Mucosa of descending colon (tissue), 3 donors: ENCODE results near the gene NEK4. TPM values are rescaled to one million over a fixed set of nuclear protein-coding genes. Genes with fewer than 3 reads are reported as not detected.

Experiments
- ATAC-seq: fragments of 200-7000 bp; cut with Tn5 transposase; one replicate; pipeline ENCODE4 v1.9.1; 2020; ENCODE audit warnings: mild to moderate bottlenecking, moderate library complexity
- DNase-seq, 3 donors: peaks; one replicate each; pipeline ENCODE4 v3.0.0-alpha.2; 2020
- H3K36me3 ChIP-seq: fragments of 200-600 bp; one replicate; pipeline ENCODE4 v1.8.0; 2021; ENCODE audit warnings: low read depth, mild to moderate bottlenecking
- H3K4me1 ChIP-seq: fragments of 200-600 bp; one replicate; pipeline ENCODE4 v1.8.0; 2021; ENCODE audit warnings: low read depth, mild to moderate bottlenecking
- H3K4me3 ChIP-seq: fragments of 200-600 bp; one replicate; pipeline ENCODE4 v1.8.0; 2021; ENCODE audit warnings: mild to moderate bottlenecking
- H3K9me3 ChIP-seq: fragments of 200-600 bp; one replicate; pipeline ENCODE4 v1.8.0; 2021; ENCODE audit warnings: mild to moderate bottlenecking
- CTCF ChIP-seq: fragments of 200-600 bp; IDR thresholded peaks from one replicate; pipeline ENCODE4 v1.8.0; 2022; ENCODE audit warnings: antibody characterized with exemption, mild to moderate bottlenecking
- intact Hi-C, 2 donors: fragments of 100-400 bp; cut with DNase I in 1 of 2; cut with micrococcal nuclease in 1 of 2; formaldehyde crosslinking; loops; one replicate each; pipeline versions ENCODE4 v1.11.0 to v1.11.1; 2022; cut with DNase I, micrococcal nuclease
- total RNA-seq, 3 donors: library from RNA; stranded (reverse); fragmentation: NEBNext Ultra II Directional in 2 of 3; extraction: Animal tissue kit (Norgen Biotek cat#: 25700) in 2 of 3; gene quantifications; one replicate each; pipeline versions ENCODE4 v1.2.1 to v1.2.4, GENCODE V29; 2021 to 2023
- donor health status: DM: no; HTN: no; CAD: no; lungs with moderate emphysema.
- donor health status: DM: no; HTN: no; CAD: no.
- donor health status: DM: no; HTN: yes; CAD: no.

The NEK4 gene
- total RNA-seq, 3 donors from 2014 or later, result 19.9 to 33.9 (median 20.2) TPM

- DNase-seq, result peak in 1 of 3 donors; percentile 24
- ATAC-seq, result peak; percentile 17
- intact Hi-C loops, result no loop called here
- H3K36me3 ChIP-seq, result no peaks in the 10 kb centered on the region
- no peak for TF ChIP-seq CTCF
- H3K4me1 ChIP-seq, result no peaks in the 10 kb centered on the region
- H3K4me3 ChIP-seq, result no peak overlapping the region
- H3K9me3 ChIP-seq, result no peaks in the 10 kb centered on the region
Observed at GRCh38 chr3:52792961-52793695, 22.4 kb upstream of the NEK4 start.

GRCh38 chr3:52792413-52792812 lies 21.7 kb upstream of the NEK4 start:
- ATAC-seq (no peak), DNase-seq (peak in 1 of 3 donors; percentile 24)
- intact Hi-C loops, result no loop called here
- H3K4me3 ChIP-seq, result no peak overlapping the region
- no peak for TF ChIP-seq CTCF
- no peaks in the 10 kb centered on the region for H3K36me3 ChIP-seq
- H3K4me1 ChIP-seq, result no peaks in the 10 kb centered on the region
- no peaks in the 10 kb centered on the region for H3K9me3 ChIP-seq

GRCh38 chr3:52791928-52792327 lies 21.2 kb upstream of the NEK4 start:
- no peak for TF ChIP-seq CTCF
- DNase-seq (peak in 1 of 3 donors; percentile 9), ATAC-seq (no peak)
- H3K4me3 ChIP-seq, result no peak overlapping the region
- no peaks in the 10 kb centered on the region for H3K4me1 ChIP-seq
- H3K9me3 ChIP-seq, result no peaks in the 10 kb centered on the region
- H3K36me3 ChIP-seq, result no peaks in the 10 kb centered on the region
- intact Hi-C loops, result no loop called here

- no peak overlapping the region for H3K4me3 ChIP-seq
- no peak for ATAC-seq
- H3K36me3 ChIP-seq, result no peaks in the 10 kb centered on the region
- TF ChIP-seq CTCF, result no peak
- H3K9me3 ChIP-seq, result no peaks in the 10 kb centered on the region
- peak in 1 of 3 donors; percentile 37 for DNase-seq
- intact Hi-C loops, result no loop called here
- no peaks in the 10 kb centered on the region for H3K4me1 ChIP-seq
Observed at GRCh38 chr3:52791366-52791765, 20.6 kb upstream of the NEK4 start.

DNA sequence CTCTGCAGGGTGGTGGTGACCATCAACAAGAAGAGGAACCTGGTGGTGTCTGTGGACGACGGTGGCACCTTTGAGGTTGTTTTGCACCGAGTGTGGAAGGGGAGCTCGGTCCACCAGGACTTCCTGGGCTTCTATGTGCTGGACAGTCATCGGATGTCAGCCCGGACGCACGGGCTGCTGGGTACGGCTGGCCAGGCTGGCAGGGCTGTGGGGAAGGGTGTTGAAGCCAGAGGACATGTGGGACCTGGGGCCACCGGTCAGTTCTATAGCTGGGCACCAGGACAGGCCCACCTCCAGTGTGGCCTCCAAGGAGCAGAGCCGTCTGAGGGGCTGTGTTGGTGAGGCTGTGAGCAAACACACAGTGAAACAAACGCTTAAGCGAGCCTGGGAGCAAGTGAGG lies 20.0 kb upstream of the NEK4 start:
- Histone ChIP-seq H3K9me3 (no peaks in the 10 kb centered on the region), H3K4me1 (no peaks in the 10 kb centered on the region), H3K36me3 (no peaks in the 10 kb centered on the region), H3K4me3 (no peak overlapping the region)
- ATAC-seq (no peak), DNase-seq (peak in 1 of 3 donors; percentile 19)
- intact Hi-C loops, result no loop called here
- no peak for TF ChIP-seq CTCF
